ENCODE data around the gene TNFRSF18.

The TNFRSF18 gene

GRCh38 chr1:1242461-1243265 is 36.3 kb upstream of the TNFRSF18 start:
- Mint-ChIP-seq H3K36me3 (ENCODE audit: low read depth) (no peaks in the 10 kb centered on the region), H3K4me3 (no peak overlapping the region), H3K9me3 (no peaks in the 10 kb centered on the region), H3K27ac (no peak overlapping the region), H3K4me1 (no peaks in the 10 kb centered on the region), H3K27me3 (ENCODE audit: low read depth) (peaks cover 5% of the 10 kb centered on the region)
- TF ChIP-seq CTCF (IDR thresholded peaks at IDR 0.05; ENCODE audit: unreplicated experiment in 3 of 3), result no peak

GRCh38 chr1:1241588-1242219 is 35.3 kb upstream of the TNFRSF18 start:
- peaks cover 3% of the 10 kb centered on the region for H3K27me3 Mint-ChIP-seq (ENCODE audit: low read depth)
- H3K36me3 Mint-ChIP-seq (ENCODE audit: low read depth), result no peaks in the 10 kb centered on the region
- no peak for TF ChIP-seq CTCF (IDR thresholded peaks at IDR 0.05; ENCODE audit: unreplicated experiment in 3 of 3)
- H3K27ac Mint-ChIP-seq, result no peak overlapping the region
- no peak overlapping the region for H3K4me3 Mint-ChIP-seq
- no peaks in the 10 kb centered on the region for H3K4me1 Mint-ChIP-seq
- no peaks in the 10 kb centered on the region for H3K9me3 Mint-ChIP-seq

- H3K27me3 Mint-ChIP-seq (ENCODE audit: low read depth), result peaks cover 4% of the 10 kb centered on the region
- no peaks in the 10 kb centered on the region for H3K9me3 Mint-ChIP-seq
- H3K27ac Mint-ChIP-seq, result no peak overlapping the region
- H3K36me3 Mint-ChIP-seq (ENCODE audit: low read depth), result no peaks in the 10 kb centered on the region
- no peaks in the 10 kb centered on the region for H3K4me1 Mint-ChIP-seq
- no peak overlapping the region for H3K4me3 Mint-ChIP-seq
- TF ChIP-seq CTCF (IDR thresholded peaks at IDR 0.05; ENCODE audit: unreplicated experiment in 3 of 3), result no peak
Observed at GRCh38 chr1:1240822-1241587, 34.6 kb upstream of the TNFRSF18 start.

- no peak overlapping the region for H3K4me3 Mint-ChIP-seq
Observed at GRCh38 chr1:1240348-1240732, 33.9 kb upstream of the TNFRSF18 start.

GRCh38 chr1:1239614-1240347 is 33.4 kb upstream of the TNFRSF18 start:
- Mint-ChIP-seq H3K27me3 (ENCODE audit: low read depth) (peaks cover 4% of the 10 kb centered on the region), H3K27ac (no peak overlapping the region), H3K4me1 (peaks cover under 1% of the 10 kb centered on the region), H3K4me3 (no peak overlapping the region), H3K36me3 (ENCODE audit: low read depth) (no peaks in the 10 kb centered on the region), H3K9me3 (no peaks in the 10 kb centered on the region)
- TF ChIP-seq CTCF (IDR thresholded peaks at IDR 0.05; ENCODE audit: unreplicated experiment in 3 of 3), result no peak

More at GRCh38 chr1:1240348-1240732, 33.9 kb upstream of the TNFRSF18 start:
- no peak overlapping the region for H3K27ac Mint-ChIP-seq
- no peaks in the 10 kb centered on the region for H3K36me3 Mint-ChIP-seq (ENCODE audit: low read depth)
- H3K27me3 Mint-ChIP-seq (ENCODE audit: low read depth), result peaks cover 4% of the 10 kb centered on the region
- TF ChIP-seq CTCF (IDR thresholded peaks at IDR 0.05; ENCODE audit: unreplicated experiment in 3 of 3), result no peak
- H3K4me1 Mint-ChIP-seq, result no peaks in the 10 kb centered on the region
- H3K9me3 Mint-ChIP-seq, result no peaks in the 10 kb centered on the region
